ENCODE measurements around the gene TTC17.

Gene TTC17

GRCh38 chr11:43378897-43379296 is 20.2 kb downstream of the TTC17 start:
- TF ChIP-seq CTCF (IDR thresholded peaks at IDR 0.05; ENCODE audit: low read depth, low read length, missing control alignments), result no peak
- H3K4me3 ChIP-seq (ENCODE audit: low read depth, low read length), result no peak overlapping the region
- DNase-seq (ENCODE audit: low read depth), result no peak

GRCh38 chr11:43381802-43382201 is 23.1 kb downstream of the TTC17 start:
- no peak for DNase-seq (ENCODE audit: low read depth)
- H3K4me3 ChIP-seq (ENCODE audit: low read depth, low read length), result no peak overlapping the region
- no peak for TF ChIP-seq CTCF (IDR thresholded peaks at IDR 0.05; ENCODE audit: low read depth, low read length, missing control alignments)

GRCh38 chr11:43382614-43383013 is 23.9 kb downstream of the TTC17 start:
- no peak for TF ChIP-seq CTCF (IDR thresholded peaks at IDR 0.05; ENCODE audit: low read depth, low read length, missing control alignments)
- H3K4me3 ChIP-seq (ENCODE audit: low read depth, low read length), result no peak overlapping the region
- DNase-seq (ENCODE audit: low read depth), result no peak

GRCh38 chr11:43384393-43384792 is 25.7 kb downstream of the TTC17 start:
- no peak overlapping the region for H3K4me3 ChIP-seq (ENCODE audit: low read depth, low read length)
- no peak for DNase-seq (ENCODE audit: low read depth)
- TF ChIP-seq CTCF (IDR thresholded peaks at IDR 0.05; ENCODE audit: low read depth, low read length, missing control alignments), result no peak

GRCh38 chr11:43392713-43393112 is 34.0 kb downstream of the TTC17 start:
- H3K4me3 ChIP-seq (ENCODE audit: low read depth, low read length), result no peak overlapping the region
- no peak for TF ChIP-seq CTCF (IDR thresholded peaks at IDR 0.05; ENCODE audit: low read depth, low read length, missing control alignments)
- DNase-seq (ENCODE audit: low read depth), result no peak

GRCh38 chr11:43393765-43394355 is 35.1 kb downstream of the TTC17 start:
- no peak for TF ChIP-seq CTCF (IDR thresholded peaks at IDR 0.05; ENCODE audit: low read depth, low read length, missing control alignments)
- no peak for DNase-seq (ENCODE audit: low read depth)
- no peak overlapping the region for H3K4me3 ChIP-seq (ENCODE audit: low read depth, low read length)

GRCh38 chr11:43396617-43397016 is 37.9 kb downstream of the TTC17 start:
- DNase-seq (ENCODE audit: low read depth), result no peak
- H3K4me3 ChIP-seq (ENCODE audit: low read depth, low read length), result no peak overlapping the region
- no peak for TF ChIP-seq CTCF (IDR thresholded peaks at IDR 0.05; ENCODE audit: low read depth, low read length, missing control alignments)
